Panc1 (cell line): Measurements from ENCODE around the gene SLC7A9. TPM values are rescaled to one million over a fixed set of nuclear protein-coding genes. Genes with fewer than 3 reads are reported as not detected.

ENCODE experiments used
- ATAC-seq: fragments of 200-7000 bp; cut with Tn5 transposase; 2 replicates; pipeline ENCODE4 v1.9.1; 2020; ENCODE audit warnings: mild to moderate bottlenecking, moderate library complexity
- BruUV-seq: library from RNA; stranded (reverse); fragments of 400-500 nt; replicated peaks from 2 replicates; lab custom pipeline; 2021; lab: Mats Ljungman, UMichigan
- CTCF ChIA-PET: fragments of 300-600 bp; sonication (Branson Sonifier 250); formaldehyde crosslinking; loops from one replicate; lab custom pipeline; 2022; ENCODE audit warnings: antibody characterized with exemption; lab: Charles Lee
- POLR2A ChIA-PET: fragments of 300-600 bp; sonication (Branson Sonifier 250); formaldehyde crosslinking; loops from one replicate; lab custom pipeline; 2022; ENCODE audit warnings: antibody characterized with exemption; lab: Charles Lee
- DNase-seq: peaks from one replicate; pipeline ENCODE4 v3.0.0-alpha.2; 2010; ENCODE audit warnings: low read depth, low spot score
- H3K27ac ChIP-seq: 2 replicates; pipeline ENCODE4 v1.5.1; 2011; ENCODE audit warnings: mild to moderate bottlenecking, low read length, inconsistent platforms
- H3K27me3 ChIP-seq: fragments of 200-500 bp; sonication (Bioruptor generic); 2 replicates; pipeline ENCODE4 v1.6.0; 2014; ENCODE audit warnings: low read length, inconsistent platforms; ENCODE audit not compliant: control insufficient read depth, insufficient read depth
- H3K36me3 ChIP-seq: fragments of 200-500 bp; sonication (Bioruptor generic); 2 replicates; pipeline ENCODE4 v1.5.1; 2014; ENCODE audit warnings: inconsistent platforms, mild to moderate bottlenecking, low read length, moderate library complexity; ENCODE audit not compliant: control insufficient read depth, insufficient read depth
- H3K4me1 ChIP-seq: 2 replicates; pipeline ENCODE4 v1.5.1; 2011; ENCODE audit warnings: inconsistent platforms, mild to moderate bottlenecking, low read length, moderate library complexity; ENCODE audit not compliant: control insufficient read depth, insufficient read depth
- H3K4me3 ChIP-seq, 2 experiments: 2 replicates each; pipeline ENCODE4 v1.5.1; 2011 to 2012; ENCODE audit warnings: low read depth in 2 of 2, low read length in 2 of 2, mild to moderate bottlenecking in 2 of 2, inconsistent platforms in 1 of 2, moderate library complexity in 1 of 2
- H3K9me3 ChIP-seq: fragments of 200-500 bp; sonication (Bioruptor generic); 2 replicates; pipeline ENCODE4 v1.5.1; 2014; ENCODE audit warnings: low read depth, mild to moderate bottlenecking, inconsistent platforms, low read length, moderate library complexity; ENCODE audit not compliant: control insufficient read depth, insufficient read depth
- POLR2AphosphoS5 ChIP-seq: IDR thresholded peaks from 2 replicates; pipeline ENCODE4 v1.6.1; 2012; ENCODE audit warnings: mild to moderate bottlenecking, low read depth, low read length, moderate library complexity
- REST ChIP-seq, 2 experiments: IDR thresholded peaks; 2 replicates each; pipeline ENCODE4 v1.6.1; 2011 to 2012; ENCODE audit warnings: low read depth in 2 of 2, control low read depth in 1 of 2, low read length in 1 of 2, mild to moderate bottlenecking in 1 of 2, moderate library complexity in 1 of 2; ENCODE audit not compliant: insufficient read depth in 1 of 2
- SIN3A ChIP-seq: IDR thresholded peaks from 2 replicates; pipeline ENCODE4 v1.6.1; 2012; ENCODE audit warnings: low read depth, mild to moderate bottlenecking, low read length, moderate library complexity, borderline replicate concordance; ENCODE audit not compliant: insufficient read depth
- TCF7L2 ChIP-seq: IDR thresholded peaks from 2 replicates; pipeline ENCODE4 v1.6.1; 2011; ENCODE audit warnings: mild to moderate bottlenecking, low read depth, low read length, inconsistent platforms
- in situ Hi-C: cut with HindIII; loops from 2 replicates; pipeline ENCODE4 v1.10.0; 2016; ENCODE audit warnings: low sequenced_read_pairs, low pct_unique_long_range_greater_than_20kb
- intact Hi-C: fragments of 100-400 bp; cut with micrococcal nuclease; formaldehyde crosslinking; loops from one replicate; pipeline ENCODE4 v1.10.0; 2022; ENCODE audit not compliant: unreplicated experiment
- total RNA-seq: library from RNA; stranded (reverse); gene quantifications from one replicate; pipeline ENCODE4 v1.2.1, GENCODE V29; 2021; ENCODE audit not compliant: unreplicated experiment
- TF ChIP-seq, protein P1 (sequence below): fragments of 450-650 bp; IDR thresholded peaks from 2 replicates; pipeline ENCODE4 v1.5.1; 2017; ENCODE audit warnings: mild to moderate bottlenecking

Gene SLC7A9
- total RNA-seq, 1 experiment from 2014 or later: 0.28 TPM

GRCh38 chr19:32910874-32911273 lies 41.3 kb upstream of the SLC7A9 start:
- in situ Hi-C loops: no loop called here

GRCh38 chr19:32910094-32910493 lies 40.5 kb upstream of the SLC7A9 start:
- BruUV-seq: no TSS peak
- intact Hi-C loops (no loop called here), in situ Hi-C loops (no loop called here)
- CTCF ChIA-PET: no interaction called here
- DNase-seq (no peak), ATAC-seq (no peak)
- H3K27ac ChIP-seq: no peak overlapping the region
- no peak overlapping the region for H3K4me3 ChIP-seq
- H3K9me3 ChIP-seq: no peaks in the 10 kb centered on the region
- no peaks in the 10 kb centered on the region for H3K4me1 ChIP-seq
- H3K36me3 ChIP-seq: no peaks in the 10 kb centered on the region
- TF ChIP-seq SIN3A: no peak
- no peak for TF ChIP-seq TCF7L2
- TF ChIP-seq, protein P1, sequence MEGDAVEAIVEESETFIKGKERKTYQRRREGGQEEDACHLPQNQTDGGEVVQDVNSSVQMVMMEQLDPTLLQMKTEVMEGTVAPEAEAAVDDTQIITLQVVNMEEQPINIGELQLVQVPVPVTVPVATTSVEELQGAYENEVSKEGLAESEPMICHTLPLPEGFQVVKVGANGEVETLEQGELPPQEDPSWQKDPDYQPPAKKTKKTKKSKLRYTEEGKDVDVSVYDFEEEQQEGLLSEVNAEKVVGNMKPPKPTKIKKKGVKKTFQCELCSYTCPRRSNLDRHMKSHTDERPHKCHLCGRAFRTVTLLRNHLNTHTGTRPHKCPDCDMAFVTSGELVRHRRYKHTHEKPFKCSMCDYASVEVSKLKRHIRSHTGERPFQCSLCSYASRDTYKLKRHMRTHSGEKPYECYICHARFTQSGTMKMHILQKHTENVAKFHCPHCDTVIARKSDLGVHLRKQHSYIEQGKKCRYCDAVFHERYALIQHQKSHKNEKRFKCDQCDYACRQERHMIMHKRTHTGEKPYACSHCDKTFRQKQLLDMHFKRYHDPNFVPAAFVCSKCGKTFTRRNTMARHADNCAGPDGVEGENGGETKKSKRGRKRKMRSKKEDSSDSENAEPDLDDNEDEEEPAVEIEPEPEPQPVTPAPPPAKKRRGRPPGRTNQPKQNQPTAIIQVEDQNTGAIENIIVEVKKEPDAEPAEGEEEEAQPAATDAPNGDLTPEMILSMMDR: no peak
- POLR2A ChIA-PET: no interaction called here
- no peaks in the 10 kb centered on the region for H3K27me3 ChIP-seq

More at GRCh38 chr19:32910874-32911273, 41.3 kb upstream of the SLC7A9 start:
- intact Hi-C loops: no loop called here
- DNase-seq (no peak), ATAC-seq (no peak)
- POLR2A ChIA-PET: no interaction called here
- Histone ChIP-seq H3K27me3 (no peaks in the 10 kb centered on the region), H3K36me3 (no peaks in the 10 kb centered on the region), H3K4me3 (no peak overlapping the region), H3K27ac (no peak overlapping the region), H3K9me3 (no peaks in the 10 kb centered on the region), H3K4me1 (no peaks in the 10 kb centered on the region)
- BruUV-seq: no TSS peak
- CTCF ChIA-PET: no interaction called here
- TF ChIP-seq SIN3A (no peak), REST (IDR thresholded peaks at IDR 0.05; ENCODE audit: insufficient read depth in 1 of 2, low read depth in 2 of 2, low read length in 1 of 2) (no peak), TCF7L2 (no peak), POLR2AphosphoS5 (no peak)
- TF ChIP-seq, protein P1: no peak
